KMS-11 (cell line): ENCODE results near the gene AKAP7.

Experiments
- H2AFZ ChIP-seq: fragments of 200-600 bp; sonication (generic); 2 replicates; pipeline ENCODE4 v1.6.1; 2016; ENCODE audit warnings: antibody characterized with exemption, mixed run types, low read depth
- H3K27ac ChIP-seq: fragments of 200-600 bp; sonication (generic); 2 replicates; pipeline ENCODE4 v1.6.1; 2016; ENCODE audit warnings: mild to moderate bottlenecking, mixed run types
- H3K27me3 ChIP-seq: fragments of 200-600 bp; sonication (generic); 2 replicates; pipeline ENCODE4 v1.6.1; 2017; ENCODE audit warnings: mild to moderate bottlenecking, low read depth, mixed run types, moderate library complexity; ENCODE audit not compliant: insufficient read depth
- H3K36me3 ChIP-seq: fragments of 200-600 bp; sonication (generic); 2 replicates; pipeline ENCODE4 v1.6.1; 2017; ENCODE audit warnings: mild to moderate bottlenecking, mixed run types; ENCODE audit not compliant: insufficient read depth
- H3K4me1 ChIP-seq: fragments of 200-600 bp; sonication (generic); 2 replicates; pipeline ENCODE4 v1.6.1; 2016; ENCODE audit warnings: mild to moderate bottlenecking, low read depth, mixed run types; ENCODE audit not compliant: poor library complexity, severe bottlenecking
- H3K4me2 ChIP-seq: fragments of 200-600 bp; sonication (generic); 2 replicates; pipeline ENCODE4 v1.7.0; 2016; ENCODE audit warnings: mild to moderate bottlenecking, mixed run types
- H3K4me3 ChIP-seq: fragments of 200-600 bp; sonication (generic); IDR thresholded peaks from 2 replicates; pipeline ENCODE4 v1.6.1; 2017; ENCODE audit warnings: low read depth, low read length, mixed read lengths; ENCODE audit not compliant: insufficient read depth
- H3K79me2 ChIP-seq: fragments of 200-600 bp; sonication (generic); 2 replicates; pipeline ENCODE4 v1.6.1; 2016; ENCODE audit warnings: low read depth, mixed run types; ENCODE audit not compliant: insufficient read depth
- H3K9ac ChIP-seq: fragments of 200-600 bp; sonication (generic); 2 replicates; pipeline ENCODE4 v1.6.1; 2016; ENCODE audit warnings: mild to moderate bottlenecking, mixed run types
- H4K20me1 ChIP-seq: fragments of 200-600 bp; sonication (generic); 2 replicates; pipeline ENCODE4 v1.6.1; 2016; ENCODE audit warnings: mild to moderate bottlenecking, mixed run types; ENCODE audit not compliant: insufficient read depth
- CTCF ChIP-seq: fragments of 200-600 bp; sonication (generic); conservative IDR thresholded peaks from 2 replicates; pipeline ENCODE4 v1.6.1; 2017; ENCODE audit warnings: low read depth, mild to moderate bottlenecking, antibody characterized with exemption, low read length, moderate library complexity, mixed read lengths

Gene AKAP7

DNA sequence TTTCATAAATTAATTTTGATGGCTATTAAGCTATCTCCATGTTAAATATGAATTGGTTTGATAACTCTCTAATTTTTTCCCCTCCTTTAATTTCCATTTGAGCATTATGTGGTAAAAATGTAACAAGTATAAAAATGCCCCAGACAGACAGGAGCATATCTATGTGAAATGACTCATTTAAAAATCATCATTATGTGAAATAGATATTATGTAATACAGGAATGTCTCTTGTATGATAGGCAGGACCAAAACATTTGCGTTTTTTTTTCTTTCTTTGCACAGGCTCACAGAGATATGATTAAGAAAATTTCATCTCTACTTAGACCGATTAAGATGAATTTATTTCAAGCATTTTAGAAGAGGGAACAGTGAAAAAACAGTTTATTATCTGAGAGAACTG lies 95.8 kb downstream of the AKAP7 start:
- H3K4me2 ChIP-seq, result no peak overlapping the region
- H2AFZ ChIP-seq, result no peak overlapping the region
- H3K4me1 ChIP-seq, result no peaks in the 10 kb centered on the region
- no peak overlapping the region for H3K4me3 ChIP-seq
- no peak overlapping the region for H3K9ac ChIP-seq
- H3K27ac ChIP-seq, result no peak overlapping the region
- H3K27me3 ChIP-seq, result no peaks in the 10 kb centered on the region
- H4K20me1 ChIP-seq, result no peaks in the 10 kb centered on the region
- no peak for TF ChIP-seq CTCF
- no peaks in the 10 kb centered on the region for H3K79me2 ChIP-seq
- no peaks in the 10 kb centered on the region for H3K36me3 ChIP-seq

- Histone ChIP-seq H3K4me1 (no peaks in the 10 kb centered on the region), H3K79me2 (no peaks in the 10 kb centered on the region), H3K4me3 (no peak overlapping the region), H3K27me3 (no peaks in the 10 kb centered on the region), H2AFZ (no peak overlapping the region), H3K27ac (no peak overlapping the region), H4K20me1 (no peaks in the 10 kb centered on the region), H3K4me2 (no peak overlapping the region), H3K36me3 (no peaks in the 10 kb centered on the region), H3K9ac (no peak overlapping the region)
- TF ChIP-seq CTCF, result no peak
Measured at GRCh38 chr6:131231891-131232290, 96.6 kb downstream of the AKAP7 start.

DNA sequence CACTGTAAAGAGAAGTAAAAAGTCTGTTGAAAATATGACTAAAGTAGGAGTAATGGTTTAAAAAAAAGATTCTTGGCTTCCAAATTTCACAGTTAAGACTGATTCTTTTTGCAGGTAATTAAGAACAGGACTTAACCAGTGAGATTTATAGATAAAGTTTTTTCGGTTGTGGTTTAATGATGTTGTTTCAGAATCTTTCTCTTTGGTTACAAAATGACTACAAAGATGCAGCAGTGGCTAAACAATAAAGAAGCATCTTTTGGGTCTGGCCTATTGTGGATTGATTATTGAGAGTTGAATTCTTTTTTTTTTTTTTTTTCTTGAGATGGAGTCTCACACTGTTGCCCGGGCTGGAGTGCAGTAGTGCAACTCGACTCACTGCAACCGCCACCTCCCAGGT lies 109.7 kb downstream of the AKAP7 start:
- H3K4me2 ChIP-seq, result no peak overlapping the region
- H3K27me3 ChIP-seq, result no peaks in the 10 kb centered on the region
- H3K9ac ChIP-seq, result no peak overlapping the region
- H3K36me3 ChIP-seq, result no peaks in the 10 kb centered on the region
- no peak for TF ChIP-seq CTCF
- no peaks in the 10 kb centered on the region for H4K20me1 ChIP-seq
- no peak overlapping the region for H3K4me3 ChIP-seq
- no peaks in the 10 kb centered on the region for H3K4me1 ChIP-seq
- no peaks in the 10 kb centered on the region for H3K79me2 ChIP-seq
- H2AFZ ChIP-seq, result no peak overlapping the region
- H3K27ac ChIP-seq, result no peak overlapping the region

DNA sequence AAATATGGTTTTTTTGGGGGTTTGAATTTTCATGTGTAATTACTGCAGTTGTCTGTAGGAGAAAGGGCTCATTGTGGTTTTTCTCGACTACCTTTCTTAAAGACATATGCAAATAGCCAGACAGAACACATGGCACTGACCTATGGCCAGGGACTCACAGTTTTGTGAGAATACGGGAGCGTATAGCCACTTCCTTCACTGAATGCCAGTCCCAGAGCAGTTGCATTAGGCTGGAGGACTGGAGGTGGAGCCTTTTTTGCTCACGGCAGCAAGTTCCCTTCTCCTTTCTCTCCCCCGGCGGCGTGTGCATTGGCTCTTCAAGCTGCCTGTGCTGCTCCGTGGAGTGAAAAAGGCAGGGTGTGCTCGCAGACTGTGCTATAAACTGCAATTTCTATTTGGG lies 114.9 kb downstream of the AKAP7 start:
- no peaks in the 10 kb centered on the region for H3K27me3 ChIP-seq
- no peaks in the 10 kb centered on the region for H4K20me1 ChIP-seq
- no peak overlapping the region for H3K4me3 ChIP-seq
- no peak overlapping the region for H3K27ac ChIP-seq
- no peak overlapping the region for H3K4me2 ChIP-seq
- H3K36me3 ChIP-seq, result no peaks in the 10 kb centered on the region
- TF ChIP-seq CTCF, result no peak
- no peaks in the 10 kb centered on the region for H3K4me1 ChIP-seq
- no peak overlapping the region for H2AFZ ChIP-seq
- H3K79me2 ChIP-seq, result no peaks in the 10 kb centered on the region
- H3K9ac ChIP-seq, result no peak overlapping the region

DNA sequence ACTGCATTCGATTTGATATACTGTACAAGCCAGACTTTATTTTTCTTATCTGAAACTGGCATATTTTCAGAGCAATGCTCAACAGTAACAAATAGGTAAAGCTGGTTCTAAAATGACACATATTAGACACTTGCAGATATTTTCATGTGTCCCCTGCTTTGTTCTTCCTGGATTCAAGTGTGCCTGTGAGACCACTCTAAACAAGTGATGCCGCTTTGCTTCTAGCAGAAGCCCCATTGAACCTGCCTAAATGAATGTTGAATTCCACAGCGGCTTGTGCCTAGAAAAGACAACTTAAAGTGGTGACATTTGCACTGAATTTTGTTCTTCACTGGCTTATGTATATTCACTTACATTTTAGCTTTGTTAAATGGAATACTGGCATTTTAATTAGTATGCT lies 115.7 kb downstream of the AKAP7 start:
- Histone ChIP-seq H3K4me1 (no peaks in the 10 kb centered on the region), H3K9ac (no peak overlapping the region), H3K27ac (no peak overlapping the region), H4K20me1 (no peaks in the 10 kb centered on the region), H3K27me3 (no peaks in the 10 kb centered on the region), H3K79me2 (no peaks in the 10 kb centered on the region), H2AFZ (no peak overlapping the region), H3K4me2 (no peak overlapping the region), H3K4me3 (no peak overlapping the region), H3K36me3 (no peaks in the 10 kb centered on the region)
- TF ChIP-seq CTCF, result no peak
